ENCODE results near the gene LAPTM4A. TPM values are rescaled to one million over a fixed set of nuclear protein-coding genes. Genes with fewer than 3 reads are reported as not detected.

The LAPTM4A gene
- total and polyA plus RNA-seq, 2 of the 4 experiments (the other 2 are of a cell fraction) = 97.7 to 401 TPM

DNA sequence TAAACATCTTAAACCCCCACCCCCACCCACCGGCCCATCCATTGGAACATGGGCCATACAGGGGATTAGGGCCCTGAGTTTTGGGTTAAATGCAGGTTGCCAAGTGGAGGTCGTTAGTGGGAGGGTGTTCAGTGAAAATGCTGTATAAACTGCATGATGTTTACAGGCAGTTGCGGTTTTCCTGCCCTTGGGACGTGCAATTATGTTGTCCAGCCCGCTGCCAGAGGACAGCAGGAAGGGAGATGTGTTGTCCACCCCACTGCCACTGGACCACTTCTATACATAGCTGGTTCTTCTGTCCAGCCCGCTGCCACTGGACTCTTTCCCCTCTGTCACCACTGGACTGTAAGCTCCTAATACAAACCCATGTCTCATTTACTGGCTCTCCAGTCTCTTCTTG, 2.7 kb upstream of the LAPTM4A start:
- Histone ChIP-seq H4K5ac (ENCODE audit: low read depth, low read length) (no peak overlapping the region), H4K20me1 (ENCODE audit: insufficient read depth, low read length) (peaks cover 17% of the 10 kb centered on the region; the same call in 1 of the 2 replicates), H4K91ac (ENCODE audit: insufficient read depth, low read depth, low read length) (no peak overlapping the region), H3K4me2 (ENCODE audit: low read depth, low read length) (no peak overlapping the region), H2AK5ac (ENCODE audit: low read depth, low read length) (no peak overlapping the region), H3K56ac (ENCODE audit: extremely low read depth, insufficient read depth, low read length) (no peak overlapping the region), H3K9me3 (ENCODE audit: control insufficient read depth, insufficient read depth, low read length) (no peaks in the 10 kb centered on the region), H3K9me1 (ENCODE audit: insufficient read depth, low read length) (peaks cover 2% of the 10 kb centered on the region; the same call in 1 of the 2 replicates), H3K27ac (ENCODE audit: insufficient read depth, low read length) (no peak overlapping the region), H3K14ac (replicated peaks; ENCODE audit: low read depth, low read length) (no peak overlapping the region), H2BK15ac (ENCODE audit: low read depth, low read length) (no peak overlapping the region), H3K23ac (ENCODE audit: low read depth, low read length) (no peak overlapping the region), H3K4me3 (ENCODE audit: insufficient read depth, low read depth, low read length) (no peak overlapping the region), H3K4me1 (ENCODE audit: control insufficient read depth, insufficient read depth, low read length) (no peaks in the 10 kb centered on the region; the same call in 1 of the 2 replicates), H2BK5ac (ENCODE audit: low read depth, low read length, poor library complexity, severe bottlenecking) (no peak overlapping the region), H3K9ac (ENCODE audit: low read depth, low read length) (no peak overlapping the region), H4K8ac (ENCODE audit: low read depth in 2 of 2, low read length in 2 of 2) (no peak overlapping the region), H2AK9ac (replicated peaks; ENCODE audit: low read depth, low read length, poor library complexity) (no peak overlapping the region), H3K36me3 (ENCODE audit: control insufficient read depth, insufficient read depth, low read length) (no peaks in the 10 kb centered on the region), H2BK20ac (ENCODE audit: low read depth, low read length) (no peak overlapping the region), H3K18ac (ENCODE audit: low read depth, low read length) (no peak overlapping the region), H2BK120ac (ENCODE audit: low read depth, low read length) (no peak overlapping the region), H3K27me3 (ENCODE audit: control insufficient read depth, insufficient read depth, low read length) (no peaks in the 10 kb centered on the region), H2AFZ (replicated peaks; ENCODE audit: low read length, poor library complexity) (peak overlapping the region; percentile 5), H3K4ac (ENCODE audit: low read depth, low read length) (no peak overlapping the region), H3K79me1 (ENCODE audit: low read depth in 1 of 2, low read length in 2 of 2) (peaks cover 0 to 13% of the 10 kb centered on the region in 2 experiments; a peak in 2 of 4 replicates)
- 100% methylated on average over 1 of the region's 6 CpGs; no CpG with 5 or more reads in 1 of the 2 experiments for WGBS, 2 experiments (ENCODE audit: extremely low coverage in 2 of 2, insufficient read length in 1 of 2)
- DNase-seq (no peak), ATAC-seq (ENCODE audit: low read depth) (no peak)
- intact Hi-C loops (cut with micrococcal nuclease) (no loop called here), in situ Hi-C loops (cut with MboI; ENCODE audit: low sequenced_read_pairs) (no loop called here), dilution Hi-C loops (cut with HindIII; ENCODE audit: low sequenced_read_pairs, unreplicated experiment) (no loop called here)
- ChIA-PET CTCF (no interaction called here), POLR2A (ENCODE audit: unreplicated experiment) (no interaction called here)
- TF ChIP-seq FOS (IDR thresholded peaks at IDR 0.05; ENCODE audit: low read depth, low read length) = no peak
- no peak for TF ChIP-seq RAD21 (IDR thresholded peaks at IDR 0.05; ENCODE audit: low read length)
- TF ChIP-seq MAFK (IDR thresholded peaks at IDR 0.05; ENCODE audit: low read depth, low read length) = no peak
- TF ChIP-seq, protein P1, sequence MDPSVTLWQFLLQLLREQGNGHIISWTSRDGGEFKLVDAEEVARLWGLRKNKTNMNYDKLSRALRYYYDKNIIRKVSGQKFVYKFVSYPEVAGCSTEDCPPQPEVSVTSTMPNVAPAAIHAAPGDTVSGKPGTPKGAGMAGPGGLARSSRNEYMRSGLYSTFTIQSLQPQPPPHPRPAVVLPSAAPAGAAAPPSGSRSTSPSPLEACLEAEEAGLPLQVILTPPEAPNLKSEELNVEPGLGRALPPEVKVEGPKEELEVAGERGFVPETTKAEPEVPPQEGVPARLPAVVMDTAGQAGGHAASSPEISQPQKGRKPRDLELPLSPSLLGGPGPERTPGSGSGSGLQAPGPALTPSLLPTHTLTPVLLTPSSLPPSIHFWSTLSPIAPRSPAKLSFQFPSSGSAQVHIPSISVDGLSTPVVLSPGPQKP (IDR thresholded peaks at IDR 0.05; ENCODE audit: borderline replicate concordance, low read depth, low read length) = no peak
- no peak for TF ChIP-seq POLR2A (IDR thresholded peaks at IDR 0.05; ENCODE audit: low read depth, low read length)
- TF ChIP-seq NFE2L2 (IDR thresholded peaks at IDR 0.05; ENCODE audit: low read depth, low read length) = no peak
- no peak for TF ChIP-seq MXI1 (IDR thresholded peaks at IDR 0.05; ENCODE audit: borderline replicate concordance, low read depth, low read length)
- no peak for TF ChIP-seq RCOR1 (IDR thresholded peaks at IDR 0.05; ENCODE audit: insufficient replicate concordance, low read length)
- no peak for TF ChIP-seq SMC3 (IDR thresholded peaks at IDR 0.05; ENCODE audit: low read depth, low read length)
- no peak for TF ChIP-seq CEBPB (IDR thresholded peaks at IDR 0.05; ENCODE audit: low read depth, low read length)
- no peak for TF ChIP-seq RFX5 (IDR thresholded peaks at IDR 0.05; ENCODE audit: low read depth, low read length)
- TF ChIP-seq, protein P2, sequence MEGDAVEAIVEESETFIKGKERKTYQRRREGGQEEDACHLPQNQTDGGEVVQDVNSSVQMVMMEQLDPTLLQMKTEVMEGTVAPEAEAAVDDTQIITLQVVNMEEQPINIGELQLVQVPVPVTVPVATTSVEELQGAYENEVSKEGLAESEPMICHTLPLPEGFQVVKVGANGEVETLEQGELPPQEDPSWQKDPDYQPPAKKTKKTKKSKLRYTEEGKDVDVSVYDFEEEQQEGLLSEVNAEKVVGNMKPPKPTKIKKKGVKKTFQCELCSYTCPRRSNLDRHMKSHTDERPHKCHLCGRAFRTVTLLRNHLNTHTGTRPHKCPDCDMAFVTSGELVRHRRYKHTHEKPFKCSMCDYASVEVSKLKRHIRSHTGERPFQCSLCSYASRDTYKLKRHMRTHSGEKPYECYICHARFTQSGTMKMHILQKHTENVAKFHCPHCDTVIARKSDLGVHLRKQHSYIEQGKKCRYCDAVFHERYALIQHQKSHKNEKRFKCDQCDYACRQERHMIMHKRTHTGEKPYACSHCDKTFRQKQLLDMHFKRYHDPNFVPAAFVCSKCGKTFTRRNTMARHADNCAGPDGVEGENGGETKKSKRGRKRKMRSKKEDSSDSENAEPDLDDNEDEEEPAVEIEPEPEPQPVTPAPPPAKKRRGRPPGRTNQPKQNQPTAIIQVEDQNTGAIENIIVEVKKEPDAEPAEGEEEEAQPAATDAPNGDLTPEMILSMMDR (conservative IDR thresholded peaks at IDR 0.05; ENCODE audit: low read depth, low read length) = no peak
- TF ChIP-seq BHLHE40 (IDR thresholded peaks at IDR 0.05; ENCODE audit: low read depth, low read length) = no peak
- TF ChIP-seq MAZ (IDR thresholded peaks at IDR 0.05; ENCODE audit: borderline replicate concordance, low read depth, low read length) = no peak
- BruUV-seq (replicated peaks) = no TSS peak
